HUES48 (cell line): ENCODE data around the gene FHIT.

ENCODE experiments used
- H3K27ac ChIP-seq: one replicate; pipeline ENCODE4 v1.7.0; 2013; ENCODE audit warnings: low read depth, low read length, inconsistent platforms
- H3K27me3 ChIP-seq: 2 replicates; pipeline ENCODE4 v1.6.1; 2013; ENCODE audit warnings: mild to moderate bottlenecking, low read length; ENCODE audit not compliant: control insufficient read depth, insufficient read depth
- H3K36me3 ChIP-seq: 2 replicates; pipeline ENCODE4 v1.6.1; 2013; ENCODE audit warnings: low read length; ENCODE audit not compliant: control insufficient read depth, insufficient read depth
- H3K4me1 ChIP-seq: 2 replicates; pipeline ENCODE4 v1.6.1; 2013; ENCODE audit warnings: mild to moderate bottlenecking, low read length; ENCODE audit not compliant: control insufficient read depth, insufficient read depth
- H3K4me3 ChIP-seq: 2 replicates; pipeline ENCODE4 v1.5.1; 2013; ENCODE audit warnings: mild to moderate bottlenecking, low read depth, low read length
- H3K9ac ChIP-seq: 2 replicates; pipeline ENCODE4 v1.6.1; 2013; ENCODE audit warnings: mild to moderate bottlenecking, low read depth, low read length, moderate library complexity
- H3K9me3 ChIP-seq: 2 replicates; pipeline ENCODE4 v1.6.1; 2013; ENCODE audit warnings: low read length; ENCODE audit not compliant: control insufficient read depth, insufficient read depth

The FHIT gene

GRCh38 chr3:60383345-60383744 lies 867.9 kb downstream of the FHIT start:
- Histone ChIP-seq H3K27ac (no peak overlapping the region), H3K9me3 (no peaks in the 10 kb centered on the region), H3K4me3 (no peak overlapping the region), H3K4me1 (no peaks in the 10 kb centered on the region), H3K27me3 (no peaks in the 10 kb centered on the region), H3K36me3 (no peaks in the 10 kb centered on the region), H3K9ac (no peak overlapping the region)

GRCh38 chr3:60366486-60366885 lies 884.8 kb downstream of the FHIT start:
- Histone ChIP-seq H3K27me3 (no peaks in the 10 kb centered on the region), H3K9ac (no peak overlapping the region), H3K9me3 (no peaks in the 10 kb centered on the region), H3K4me3 (no peak overlapping the region), H3K4me1 (peaks cover 2% of the 10 kb centered on the region; the same call in 1 of the 2 replicates), H3K27ac (no peak overlapping the region), H3K36me3 (no peaks in the 10 kb centered on the region)

GRCh38 chr3:60365360-60365759 lies 885.9 kb downstream of the FHIT start:
- no peak overlapping the region for H3K27ac ChIP-seq
- H3K36me3 ChIP-seq: no peaks in the 10 kb centered on the region
- no peaks in the 10 kb centered on the region for H3K27me3 ChIP-seq
- H3K4me3 ChIP-seq: no peak overlapping the region
- no peak overlapping the region for H3K9ac ChIP-seq
- no peaks in the 10 kb centered on the region for H3K9me3 ChIP-seq
- H3K4me1 ChIP-seq: peaks cover 2% of the 10 kb centered on the region; the same call in 1 of the 2 replicates

- H3K9ac ChIP-seq: no peak overlapping the region
- no peaks in the 10 kb centered on the region for H3K27me3 ChIP-seq
- H3K4me3 ChIP-seq: no peak overlapping the region
- H3K36me3 ChIP-seq: no peaks in the 10 kb centered on the region
- peaks cover 2% of the 10 kb centered on the region; the same call in 1 of the 2 replicates for H3K4me1 ChIP-seq
- H3K27ac ChIP-seq: no peak overlapping the region
- no peaks in the 10 kb centered on the region for H3K9me3 ChIP-seq
Observed at GRCh38 chr3:60364475-60364874, 886.8 kb downstream of the FHIT start.

GRCh38 chr3:60363817-60364216 lies 887.4 kb downstream of the FHIT start:
- H3K27me3 ChIP-seq: no peaks in the 10 kb centered on the region
- H3K36me3 ChIP-seq: no peaks in the 10 kb centered on the region
- no peak overlapping the region for H3K27ac ChIP-seq
- H3K9ac ChIP-seq: no peak overlapping the region
- peaks cover 2% of the 10 kb centered on the region; the same call in 1 of the 2 replicates for H3K4me1 ChIP-seq
- H3K4me3 ChIP-seq: no peak overlapping the region
- H3K9me3 ChIP-seq: no peaks in the 10 kb centered on the region

GRCh38 chr3:60355825-60356224 lies 895.4 kb downstream of the FHIT start:
- Histone ChIP-seq H3K36me3 (no peaks in the 10 kb centered on the region), H3K4me1 (no peaks in the 10 kb centered on the region), H3K9me3 (no peaks in the 10 kb centered on the region), H3K27me3 (no peaks in the 10 kb centered on the region), H3K27ac (no peak overlapping the region), H3K9ac (no peak overlapping the region), H3K4me3 (no peak overlapping the region)

GRCh38 chr3:60351481-60351880 lies 899.8 kb downstream of the FHIT start:
- Histone ChIP-seq H3K27me3 (no peaks in the 10 kb centered on the region), H3K27ac (no peak overlapping the region), H3K9me3 (no peaks in the 10 kb centered on the region), H3K9ac (no peak overlapping the region), H3K4me3 (no peak overlapping the region), H3K36me3 (no peaks in the 10 kb centered on the region), H3K4me1 (no peaks in the 10 kb centered on the region)

- no peak overlapping the region for H3K9ac ChIP-seq
- no peaks in the 10 kb centered on the region for H3K9me3 ChIP-seq
- no peaks in the 10 kb centered on the region for H3K36me3 ChIP-seq
- no peaks in the 10 kb centered on the region for H3K27me3 ChIP-seq
- no peaks in the 10 kb centered on the region for H3K4me1 ChIP-seq
- no peak overlapping the region for H3K4me3 ChIP-seq
- H3K27ac ChIP-seq: no peak overlapping the region
Observed at GRCh38 chr3:60344340-60344739, 906.9 kb downstream of the FHIT start.

GRCh38 chr3:60343831-60344230 lies 907.4 kb downstream of the FHIT start:
- H3K9ac ChIP-seq: no peak overlapping the region
- no peak overlapping the region for H3K4me3 ChIP-seq
- H3K27me3 ChIP-seq: no peaks in the 10 kb centered on the region
- H3K9me3 ChIP-seq: no peaks in the 10 kb centered on the region
- H3K4me1 ChIP-seq: no peaks in the 10 kb centered on the region
- H3K36me3 ChIP-seq: no peaks in the 10 kb centered on the region
- H3K27ac ChIP-seq: no peak overlapping the region

- H3K4me1 ChIP-seq: no peaks in the 10 kb centered on the region
- H3K4me3 ChIP-seq: no peak overlapping the region
- no peaks in the 10 kb centered on the region for H3K9me3 ChIP-seq
- H3K36me3 ChIP-seq: no peaks in the 10 kb centered on the region
- no peak overlapping the region for H3K27ac ChIP-seq
- H3K9ac ChIP-seq: no peak overlapping the region
- no peaks in the 10 kb centered on the region for H3K27me3 ChIP-seq
Observed at GRCh38 chr3:60339304-60339703, 911.9 kb downstream of the FHIT start.

GRCh38 chr3:60337421-60337820 lies 913.8 kb downstream of the FHIT start:
- H3K27ac ChIP-seq: no peak overlapping the region
- no peaks in the 10 kb centered on the region for H3K4me1 ChIP-seq
- no peaks in the 10 kb centered on the region for H3K27me3 ChIP-seq
- no peak overlapping the region for H3K4me3 ChIP-seq
- H3K9me3 ChIP-seq: no peaks in the 10 kb centered on the region
- no peak overlapping the region for H3K9ac ChIP-seq
- H3K36me3 ChIP-seq: no peaks in the 10 kb centered on the region

- H3K9me3 ChIP-seq: no peaks in the 10 kb centered on the region
- H3K4me3 ChIP-seq: no peak overlapping the region
- H3K4me1 ChIP-seq: no peaks in the 10 kb centered on the region
- no peak overlapping the region for H3K9ac ChIP-seq
- H3K27ac ChIP-seq: no peak overlapping the region
- H3K36me3 ChIP-seq: no peaks in the 10 kb centered on the region
- H3K27me3 ChIP-seq: no peaks in the 10 kb centered on the region
Observed at GRCh38 chr3:60336061-60336460, 915.2 kb downstream of the FHIT start.
